Measurements from ENCODE around the gene RFT1.

GRCh38 chr3:53044371-53044710 is 85.9 kb downstream of the RFT1 start:
- TF ChIP-seq ELF4 (IDR thresholded peaks at IDR 0.05) (no peak), HDGF (IDR thresholded peaks at IDR 0.05; ENCODE audit: borderline replicate concordance) (no peak), ARNT (IDR thresholded peaks at IDR 0.05) (no peak), NFRKB (IDR thresholded peaks at IDR 0.05) (no peak), FOXM1 (IDR thresholded peaks at IDR 0.05; ENCODE audit: borderline replicate concordance) (no peak), BHLHE40 (IDR thresholded peaks at IDR 0.05; ENCODE audit: borderline replicate concordance) (no peak), SP1 (IDR thresholded peaks at IDR 0.05) (no peak), ZNF384 (IDR thresholded peaks at IDR 0.05) (no peak), LEF1 (IDR thresholded peaks at IDR 0.05; ENCODE audit: borderline replicate concordance) (no peak)
